ENCODE measurements around the gene NRARP.

The NRARP gene

GRCh38 chr9:137294681-137295237 is 7.3 kb downstream of the NRARP start:
- peak; percentile 51 for DNase-seq (ENCODE audit: low read depth)
- TF ChIP-seq CTCF (IDR thresholded peaks at IDR 0.05; ENCODE audit: insufficient read depth, low read depth, low read length, missing control alignments), result peak; percentile 39
- no peak overlapping the region for H3K4me3 ChIP-seq (ENCODE audit: low read length)

GRCh38 chr9:137294091-137294680 is 7.9 kb downstream of the NRARP start:
- H3K4me3 ChIP-seq (ENCODE audit: low read length), result peak overlapping the region; percentile 15
- no peak for TF ChIP-seq CTCF (IDR thresholded peaks at IDR 0.05; ENCODE audit: insufficient read depth, low read depth, low read length, missing control alignments)
- DNase-seq (ENCODE audit: low read depth), result peak; percentile 81

GRCh38 chr9:137293482-137294090 is 8.5 kb downstream of the NRARP start:
- TF ChIP-seq CTCF (IDR thresholded peaks at IDR 0.05; ENCODE audit: insufficient read depth, low read depth, low read length, missing control alignments), result no peak
- DNase-seq (ENCODE audit: low read depth), result no peak
- peak overlapping the region; percentile 15 for H3K4me3 ChIP-seq (ENCODE audit: low read length)

GRCh38 chr9:137293094-137293481 is 9.0 kb downstream of the NRARP start:
- no peak overlapping the region for H3K4me3 ChIP-seq (ENCODE audit: low read length)
- DNase-seq (ENCODE audit: low read depth), result no peak
- no peak for TF ChIP-seq CTCF (IDR thresholded peaks at IDR 0.05; ENCODE audit: insufficient read depth, low read depth, low read length, missing control alignments)

- H3K4me3 ChIP-seq (ENCODE audit: low read length), result no peak overlapping the region
Measured at GRCh38 chr9:137286975-137287383, 15.1 kb downstream of the NRARP start.

GRCh38 chr9:137281345-137282116 is 20.5 kb downstream of the NRARP start:
- no peak for TF ChIP-seq CTCF (IDR thresholded peaks at IDR 0.05; ENCODE audit: insufficient read depth, low read depth, low read length, missing control alignments)
- no peak for DNase-seq (ENCODE audit: low read depth)
- no peak overlapping the region for H3K4me3 ChIP-seq (ENCODE audit: low read length)

More at GRCh38 chr9:137286975-137287383, 15.1 kb downstream of the NRARP start:
- peak; percentile 81 for DNase-seq (ENCODE audit: low read depth)
- peak; percentile 77 for TF ChIP-seq CTCF (IDR thresholded peaks at IDR 0.05; ENCODE audit: insufficient read depth, low read depth, low read length, missing control alignments)
